Naive thymus-derived CD4-positive, alpha-beta T cell (primary cell): ENCODE results near the gene ALOXE3. TPM values are rescaled to one million over a fixed set of nuclear protein-coding genes. Genes with fewer than 3 reads are reported as not detected.

Experiments
- ATAC-seq: fragments of 150-1000 bp; cut with Tn5 transposase; 2 replicates; pipeline ENCODE4 v1.10.0; 2021; ENCODE audit warnings: mild to moderate bottlenecking, moderate library complexity
- CTCF ChIA-PET: fragments of 350-600 bp; sonication (Branson Sonifier 250); formaldehyde crosslinking; loops from one replicate; lab custom pipeline; 2021; ENCODE audit warnings: antibody characterized with exemption; lab: Charles Lee
- POLR2A ChIA-PET: fragments of 350-600 bp; sonication (Branson Sonifier 250); formaldehyde crosslinking; loops from one replicate; lab custom pipeline; 2021; ENCODE audit warnings: antibody characterized with exemption, inconsistent platforms; lab: Charles Lee
- DNase-seq, 9 donors: peaks; one replicate each; pipeline versions ENCODE4 v3.0.0 to v3.0.0-alpha.2; 2020 to 2022; ENCODE audit warnings: mixed read lengths in 1 of 9
- H3K27ac ChIP-seq: one replicate; pipeline ENCODE4 v1.7.0; 2013; ENCODE audit warnings: mild to moderate bottlenecking, low read depth, low read length, moderate library complexity
- H3K27me3 ChIP-seq, 2 donors: one replicate each; pipeline ENCODE4 v1.7.0; 2013; ENCODE audit warnings: low read length in 2 of 2, mild to moderate bottlenecking in 2 of 2, moderate library complexity in 2 of 2; ENCODE audit not compliant: control insufficient read depth in 2 of 2, insufficient read depth in 2 of 2
- H3K36me3 ChIP-seq, 3 experiments: 1 replicate in 2 of 3; 2 replicates in 1 of 3; pipeline ENCODE4 v1.7.0; 2013; ENCODE audit warnings: low read length in 3 of 3, mild to moderate bottlenecking in 3 of 3, moderate library complexity in 1 of 3; ENCODE audit not compliant: insufficient read depth in 3 of 3, control insufficient read depth in 2 of 3
- H3K4me1 ChIP-seq, 2 donors: one replicate each; pipeline ENCODE4 v1.7.0; 2013; ENCODE audit warnings: low read length in 2 of 2, mild to moderate bottlenecking in 2 of 2, moderate library complexity in 1 of 2; ENCODE audit not compliant: control insufficient read depth in 2 of 2, insufficient read depth in 2 of 2
- H3K4me3 ChIP-seq: 2 replicates; pipeline ENCODE4 v1.7.0; 2013; ENCODE audit warnings: mild to moderate bottlenecking, low read length
- H3K9me3 ChIP-seq, 3 experiments: 1 replicate in 2 of 3; 2 replicates in 1 of 3; pipeline ENCODE4 v1.7.0; 2013; ENCODE audit warnings: low read length in 3 of 3; ENCODE audit not compliant: control insufficient read depth in 2 of 3
- H3K27ac Mint-ChIP-seq, 9 donors: one replicate each; pipeline ENCODE4 v1.8.0; 2020 to 2022; ENCODE audit warnings: mixed read lengths in 9 of 9, mild to moderate bottlenecking in 8 of 9, moderate library complexity in 5 of 9, inconsistent platforms in 2 of 9
- H3K27me3 Mint-ChIP-seq, 5 donors: one replicate each; pipeline ENCODE4 v1.8.0; 2021 to 2022; ENCODE audit warnings: mixed read lengths in 5 of 5, mild to moderate bottlenecking in 1 of 5
- H3K36me3 Mint-ChIP-seq, 5 donors: one replicate each; pipeline ENCODE4 v1.8.0; 2020 to 2022; ENCODE audit warnings: mixed read lengths in 5 of 5, mild to moderate bottlenecking in 3 of 5, inconsistent platforms in 1 of 5
- H3K4me1 Mint-ChIP-seq, 7 donors: one replicate each; pipeline ENCODE4 v1.8.0; 2020 to 2022; ENCODE audit warnings: mixed read lengths in 7 of 7, mild to moderate bottlenecking in 3 of 7, inconsistent platforms in 1 of 7
- H3K4me3 Mint-ChIP-seq, 10 donors: one replicate each; pipeline ENCODE4 v1.8.0; 2020 to 2022; ENCODE audit warnings: mild to moderate bottlenecking in 10 of 10, mixed read lengths in 10 of 10, moderate library complexity in 6 of 10, inconsistent platforms in 2 of 10
- H3K9me3 Mint-ChIP-seq, 11 donors: one replicate each; pipeline ENCODE4 v1.8.0; 2020 to 2022; ENCODE audit warnings: mixed read lengths in 11 of 11, mild to moderate bottlenecking in 4 of 11, inconsistent platforms in 1 of 11, moderate library complexity in 1 of 11
- intact Hi-C, 2 donors: fragments of 100-400 bp; cut with micrococcal nuclease; formaldehyde crosslinking; loops; one replicate each; pipeline ENCODE4 v1.15.1; 2023
- polyA plus RNA-seq, 2 donors: library from polyadenylated mRNA; unstranded; fragments of 300-500 nt; fragmentation: Illumina TruSeq; gene quantifications; one replicate each; pipeline ENCODE4 v1.2.3, GENCODE V29; 2021
- total RNA-seq, 6 experiments: library from RNA in 5 of 6; stranded (reverse) in 5 of 6; gene quantifications; 1 replicate in 5 of 6; 2 replicates in 1 of 6; pipeline ENCODE4 v1.2.3 and lab custom pipeline; 2021 to 2026

The ALOXE3 gene
- total and polyA plus RNA-seq, 7 experiments from 2014 or later = 0.11 to 1.6 (median 0.75) TPM; not detected in 1

DNA sequence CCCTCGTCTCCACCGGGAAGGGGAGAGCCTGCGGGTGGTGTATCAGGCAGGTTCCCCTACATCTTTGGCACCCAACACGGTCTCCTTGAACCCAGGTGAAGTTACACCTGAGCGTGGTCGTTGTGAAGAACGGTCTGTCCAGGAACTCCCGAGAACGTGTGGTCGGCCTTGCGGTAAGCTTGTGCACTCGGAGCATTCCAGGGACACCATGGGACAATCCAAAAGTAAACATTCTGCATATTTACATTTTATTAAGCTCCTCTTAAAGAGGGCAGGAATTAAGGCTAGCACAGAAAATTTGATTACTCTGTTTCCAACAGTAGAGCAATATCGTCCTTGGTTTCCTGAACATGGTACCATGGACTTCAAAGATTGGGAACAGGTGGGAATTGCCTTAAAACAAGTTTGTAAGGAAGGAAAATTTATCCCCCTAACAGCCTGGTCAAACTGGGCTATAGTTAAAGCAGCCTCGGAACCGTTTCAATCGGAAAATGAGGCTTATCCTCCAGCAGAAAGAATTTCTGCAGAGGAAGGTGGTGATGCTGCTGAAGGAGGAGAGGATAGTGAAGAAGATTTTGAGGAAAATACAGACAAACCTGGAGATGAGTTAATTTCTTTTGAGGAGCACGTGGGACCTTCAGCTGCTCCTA lies 61.2 kb downstream of the ALOXE3 start:
- Histone ChIP-seq H3K27me3 (no peaks in the 10 kb centered on the region), H3K9me3 (no peaks in the 10 kb centered on the region), H3K4me3 (no peak overlapping the region), H3K36me3 (no peaks in the 10 kb centered on the region), H3K4me1 (no peaks in the 10 kb centered on the region), H3K27ac (no peak overlapping the region)
- peak overlapping the region in 1 of 9 donors; percentile 45 for H3K27ac Mint-ChIP-seq
- H3K9me3 Mint-ChIP-seq = no peaks in the 10 kb centered on the region
- peaks cover 0 to 20% (median 6%) of the 10 kb centered on the region in 7 donors for H3K4me1 Mint-ChIP-seq
- ATAC-seq = no peak
- H3K36me3 Mint-ChIP-seq = no peaks in the 10 kb centered on the region
- DNase-seq = no peak
- H3K4me3 Mint-ChIP-seq = no peak overlapping the region
- ChIA-PET CTCF (interaction anchor here (0.6 to 10.9 kb wide), 12 partner anchors 8 to 430 kb away, joined by 3 to 122 read pairs (median 4); partner anchors contain the start of gene SAT2), POLR2A (interaction anchor here (1.1 kb wide), 1 partner anchor 22 kb away, joined by 3 read pairs; no protein-coding TSS in a partner anchor)
- peaks cover 28 to 56% (median 38%) of the 10 kb centered on the region in 5 donors for H3K27me3 Mint-ChIP-seq
- intact Hi-C loops = loop anchor here (1.0 to 5.0 kb wide), 8 partner anchors 16 to 314 kb away; no protein-coding TSS in a partner anchor

- Histone ChIP-seq H3K36me3 (no peaks in the 10 kb centered on the region), H3K4me1 (no peaks in the 10 kb centered on the region), H3K4me3 (no peak overlapping the region), H3K9me3 (no peaks in the 10 kb centered on the region), H3K27me3 (no peaks in the 10 kb centered on the region), H3K27ac (no peak overlapping the region)
- H3K9me3 Mint-ChIP-seq = no peaks in the 10 kb centered on the region
- H3K4me1 Mint-ChIP-seq = peaks cover 0 to 20% (median 6%) of the 10 kb centered on the region in 7 donors
- no peaks in the 10 kb centered on the region for H3K36me3 Mint-ChIP-seq
- peaks cover 24 to 49% (median 31%) of the 10 kb centered on the region in 5 donors for H3K27me3 Mint-ChIP-seq
- POLR2A ChIA-PET = interaction anchor here (1.1 kb wide), 1 partner anchor 23 kb away, joined by 3 read pairs; no protein-coding TSS in a partner anchor
- no peak overlapping the region for H3K27ac Mint-ChIP-seq
- intact Hi-C loops = loop anchor here (2.0 to 5.0 kb wide), 4 partner anchors 16 to 194 kb away; no protein-coding TSS in a partner anchor
- peak overlapping the region in 1 of 10 donors; percentile 29 for H3K4me3 Mint-ChIP-seq
- peak in 1 of 9 donors; percentile 43 for DNase-seq
- ATAC-seq = peak; percentile 77
- CTCF ChIA-PET = interaction anchor here (0.6 to 10.9 kb wide), 9 partner anchors 15 to 314 kb away, joined by 3 to 122 read pairs (median 7); no protein-coding TSS in a partner anchor
These were observed 61.9 kb downstream of the ALOXE3 start for GRCh38 chr17:8056232-8056975.

- ChIA-PET POLR2A (interaction anchor here (0.6 kb wide), 1 partner anchor 19 kb away, joined by 3 read pairs; no protein-coding TSS in a partner anchor), CTCF (interaction anchor here (0.6 to 10.9 kb wide), 4 partner anchors 14 to 313 kb away, joined by 3 to 122 read pairs (median 8); no protein-coding TSS in a partner anchor)
- H3K27me3 Mint-ChIP-seq = peaks cover 22 to 44% (median 26%) of the 10 kb centered on the region in 5 donors
- no peaks in the 10 kb centered on the region for H3K4me1 ChIP-seq
- DNase-seq = no peak
- H3K4me3 Mint-ChIP-seq = peak overlapping the region in 1 of 10 donors; percentile 29
- H3K9me3 ChIP-seq = no peaks in the 10 kb centered on the region
- no peaks in the 10 kb centered on the region for H3K27me3 ChIP-seq
- H3K4me3 ChIP-seq = no peak overlapping the region
- H3K27ac ChIP-seq = no peak overlapping the region
- H3K36me3 Mint-ChIP-seq = no peaks in the 10 kb centered on the region
- no peaks in the 10 kb centered on the region for H3K9me3 Mint-ChIP-seq
- no peaks in the 10 kb centered on the region for H3K36me3 ChIP-seq
- ATAC-seq = no peak
- H3K27ac Mint-ChIP-seq = no peak overlapping the region
- intact Hi-C loops = loop anchor here (2.0 to 5.0 kb wide), 4 partner anchors 17 to 194 kb away; no protein-coding TSS in a partner anchor
- peaks cover 0 to 20% (median 6%) of the 10 kb centered on the region in 7 donors for H3K4me1 Mint-ChIP-seq
These were observed 62.5 kb downstream of the ALOXE3 start for GRCh38 chr17:8055851-8056231.

- H3K27me3 ChIP-seq = no peaks in the 10 kb centered on the region
- ATAC-seq = no peak
- Mint-ChIP-seq H3K9me3 (no peaks in the 10 kb centered on the region), H3K27me3 (peaks cover 7 to 25% (median 12%) of the 10 kb centered on the region in 5 donors), H3K27ac (no peak overlapping the region), H3K4me3 (no peak overlapping the region), H3K4me1 (peaks cover 0 to 17% (median 6%) of the 10 kb centered on the region in 7 donors), H3K36me3 (no peaks in the 10 kb centered on the region)
- H3K4me1 ChIP-seq = no peaks in the 10 kb centered on the region
- H3K36me3 ChIP-seq = no peaks in the 10 kb centered on the region
- intact Hi-C loops = no loop called here
- no peaks in the 10 kb centered on the region for H3K9me3 ChIP-seq
- POLR2A ChIA-PET = no interaction called here
- H3K27ac ChIP-seq = no peak overlapping the region
- DNase-seq = no peak
- CTCF ChIA-PET = no interaction called here
- H3K4me3 ChIP-seq = no peak overlapping the region
These were observed 64.7 kb downstream of the ALOXE3 start for GRCh38 chr17:8053600-8053999.

GRCh38 chr17:8052256-8053252 lies 65.8 kb downstream of the ALOXE3 start:
- Mint-ChIP-seq H3K9me3 (no peaks in the 10 kb centered on the region), H3K27ac (no peak overlapping the region), H3K27me3 (peaks cover 4 to 20% (median 8%) of the 10 kb centered on the region in 5 donors), H3K36me3 (no peaks in the 10 kb centered on the region), H3K4me1 (peaks cover 0 to 16% (median 6%) of the 10 kb centered on the region in 7 donors), H3K4me3 (no peak overlapping the region)
- Histone ChIP-seq H3K36me3 (no peaks in the 10 kb centered on the region), H3K4me3 (no peak overlapping the region), H3K4me1 (no peaks in the 10 kb centered on the region), H3K27me3 (no peaks in the 10 kb centered on the region), H3K27ac (no peak overlapping the region), H3K9me3 (no peaks in the 10 kb centered on the region)
- DNase-seq (no peak), ATAC-seq (no peak)
- ChIA-PET CTCF (no interaction called here), POLR2A (no interaction called here)
- intact Hi-C loops = no loop called here

- Mint-ChIP-seq H3K27me3 (peaks cover 0 to 13% (median 4%) of the 10 kb centered on the region in 5 donors), H3K27ac (no peak overlapping the region), H3K9me3 (no peaks in the 10 kb centered on the region), H3K36me3 (no peaks in the 10 kb centered on the region), H3K4me3 (no peak overlapping the region), H3K4me1 (peaks cover 0 to 10% (median 0%) of the 10 kb centered on the region in 7 donors)
- no peak for ATAC-seq
- Histone ChIP-seq H3K4me3 (no peak overlapping the region), H3K9me3 (no peaks in the 10 kb centered on the region), H3K36me3 (no peaks in the 10 kb centered on the region), H3K4me1 (no peaks in the 10 kb centered on the region), H3K27me3 (no peaks in the 10 kb centered on the region), H3K27ac (no peak overlapping the region)
- intact Hi-C loops = no loop called here
- ChIA-PET POLR2A (no interaction called here), CTCF (interaction anchor here (0.7 kb wide), 1 partner anchor 758 kb away, joined by 3 read pairs; no protein-coding TSS in a partner anchor)
- DNase-seq = no peak
These were observed 66.5 kb downstream of the ALOXE3 start for GRCh38 chr17:8051831-8052230.
